ENCODE measurements around the gene DDX41. TPM values are rescaled to one million over a fixed set of nuclear protein-coding genes. Genes with fewer than 3 reads are reported as not detected.

Gene DDX41
- total and polyA plus RNA-seq, 2 donors (not counting 1 experiment from before 2014, with no cell fraction given), result 66.8 to 79.1 TPM

DNA sequence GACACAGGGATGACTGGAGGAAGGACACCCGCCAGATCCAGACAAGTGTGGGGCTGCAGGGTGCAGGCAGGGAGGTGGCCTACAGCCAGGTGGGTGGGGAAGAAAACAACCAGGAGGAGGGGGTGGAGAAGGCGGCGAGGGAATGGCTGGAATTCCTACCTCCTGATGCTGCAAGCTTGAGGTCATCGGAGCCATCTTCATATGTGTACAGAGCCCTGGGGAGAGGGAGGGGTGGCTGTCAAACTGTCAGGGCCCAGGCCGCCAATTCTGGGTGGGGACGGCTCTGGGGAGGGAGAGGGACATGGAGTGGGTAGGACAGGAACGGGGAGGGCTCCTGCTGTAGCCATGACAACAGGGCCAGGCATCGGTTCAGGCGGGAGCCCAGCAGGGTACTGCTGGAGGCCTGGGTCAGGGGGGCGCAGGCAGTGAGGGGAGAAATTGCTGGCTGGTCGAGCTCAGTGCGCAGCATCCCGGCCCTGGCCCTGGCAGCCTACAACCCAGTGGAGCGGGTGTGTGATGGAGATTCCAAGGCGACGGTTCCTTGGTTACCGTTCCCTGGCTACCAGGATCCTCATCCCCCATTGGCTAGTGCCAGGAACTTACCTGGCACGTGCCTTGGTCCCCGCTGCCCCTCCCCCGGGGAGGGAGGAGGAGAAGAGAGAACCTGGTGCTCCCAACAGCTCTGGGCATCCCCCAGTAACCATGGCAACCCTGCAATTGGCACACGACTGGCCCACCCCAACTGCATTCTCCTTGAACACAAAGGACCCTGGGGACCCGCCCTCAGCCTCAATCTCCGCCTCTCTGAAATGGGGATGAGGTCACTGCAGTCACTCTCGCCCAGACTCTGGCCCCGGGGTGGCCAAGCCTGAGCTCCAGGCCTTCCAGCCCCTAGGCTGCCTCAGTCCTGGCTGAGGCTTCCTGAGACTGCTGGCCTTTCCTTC, 47.8 kb downstream of the DDX41 start:
- no peak for TF ChIP-seq EZH2 (IDR thresholded peaks at IDR 0.05; ENCODE audit: low read length, missing control alignments)
- TF ChIP-seq, protein P1, sequence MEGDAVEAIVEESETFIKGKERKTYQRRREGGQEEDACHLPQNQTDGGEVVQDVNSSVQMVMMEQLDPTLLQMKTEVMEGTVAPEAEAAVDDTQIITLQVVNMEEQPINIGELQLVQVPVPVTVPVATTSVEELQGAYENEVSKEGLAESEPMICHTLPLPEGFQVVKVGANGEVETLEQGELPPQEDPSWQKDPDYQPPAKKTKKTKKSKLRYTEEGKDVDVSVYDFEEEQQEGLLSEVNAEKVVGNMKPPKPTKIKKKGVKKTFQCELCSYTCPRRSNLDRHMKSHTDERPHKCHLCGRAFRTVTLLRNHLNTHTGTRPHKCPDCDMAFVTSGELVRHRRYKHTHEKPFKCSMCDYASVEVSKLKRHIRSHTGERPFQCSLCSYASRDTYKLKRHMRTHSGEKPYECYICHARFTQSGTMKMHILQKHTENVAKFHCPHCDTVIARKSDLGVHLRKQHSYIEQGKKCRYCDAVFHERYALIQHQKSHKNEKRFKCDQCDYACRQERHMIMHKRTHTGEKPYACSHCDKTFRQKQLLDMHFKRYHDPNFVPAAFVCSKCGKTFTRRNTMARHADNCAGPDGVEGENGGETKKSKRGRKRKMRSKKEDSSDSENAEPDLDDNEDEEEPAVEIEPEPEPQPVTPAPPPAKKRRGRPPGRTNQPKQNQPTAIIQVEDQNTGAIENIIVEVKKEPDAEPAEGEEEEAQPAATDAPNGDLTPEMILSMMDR (conservative IDR thresholded peaks at IDR 0.05 in 1 of 2, IDR thresholded peaks at IDR 0.05 in 1 of 2; ENCODE audit: low read depth in 1 of 2, low read length in 2 of 2), result no peak
- Histone ChIP-seq H3K9me3 (ENCODE audit: control insufficient read depth, insufficient read depth, low read depth, low read length) (no peaks in the 10 kb centered on the region), H3K27me3 (ENCODE audit: control insufficient read depth, insufficient read depth, low read length) (no peaks in the 10 kb centered on the region), H3K4me2 (ENCODE audit: extremely low read depth, insufficient read depth, low read length) (peak overlapping the region; percentile 25), H3K4me1 (ENCODE audit: control insufficient read depth, extremely low read depth, insufficient read depth, low read length) (peaks cover 32% of the 10 kb centered on the region), H3K79me2 (ENCODE audit: control insufficient read depth, insufficient read depth, low read length) (peaks cover 42% of the 10 kb centered on the region), H3K4me3 (replicated peaks in 1 of 4; ENCODE audit: control extremely low read depth in 1 of 4, insufficient read depth in 1 of 4, low read depth in 3 of 4, low read length in 4 of 4) (no peak overlapping the region), H3K36me3 (ENCODE audit: control insufficient read depth, insufficient read depth, low read length) (peaks cover 38% of the 10 kb centered on the region), H3K27ac (ENCODE audit: insufficient read depth, low read length) (peak overlapping the region; percentile 82), H4K20me1 (ENCODE audit: control insufficient read depth, extremely low read depth, insufficient read depth, low read length) (no peaks in the 10 kb centered on the region), H2AFZ (ENCODE audit: low read length) (no peak overlapping the region), H3K9ac (ENCODE audit: insufficient read depth, low read length) (no peak overlapping the region)
- peak in 1 of 2 donors; percentile 81 for DNase-seq (ENCODE audit: low read depth in 2 of 2)

DNA sequence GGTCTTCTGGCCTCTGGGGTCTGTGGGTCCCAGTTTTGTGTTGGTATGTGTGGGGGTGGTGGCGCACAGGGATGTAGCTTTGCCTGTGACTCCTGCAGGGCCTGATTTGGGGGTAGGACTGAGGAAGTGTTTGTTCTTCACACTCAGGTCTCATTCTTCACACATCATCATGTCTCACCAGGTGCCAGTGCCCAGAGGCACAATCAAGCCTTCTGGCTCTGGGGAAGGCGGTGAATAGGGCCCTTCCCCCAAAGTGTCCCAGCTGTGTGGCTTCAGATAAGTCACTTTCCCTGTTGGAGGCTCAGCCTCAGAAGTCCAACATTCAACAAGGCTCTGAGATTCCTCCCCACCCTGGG, 48.5 kb downstream of the DDX41 start:
- Histone ChIP-seq H3K27ac (ENCODE audit: insufficient read depth, low read length) (no peak overlapping the region), H3K4me3 (replicated peaks in 1 of 4; ENCODE audit: control extremely low read depth in 1 of 4, insufficient read depth in 1 of 4, low read depth in 3 of 4, low read length in 4 of 4) (no peak overlapping the region), H3K4me1 (ENCODE audit: control insufficient read depth, extremely low read depth, insufficient read depth, low read length) (peaks cover 32% of the 10 kb centered on the region), H2AFZ (ENCODE audit: low read length) (no peak overlapping the region), H3K9ac (ENCODE audit: insufficient read depth, low read length) (no peak overlapping the region), H4K20me1 (ENCODE audit: control insufficient read depth, extremely low read depth, insufficient read depth, low read length) (no peaks in the 10 kb centered on the region), H3K79me2 (ENCODE audit: control insufficient read depth, insufficient read depth, low read length) (peaks cover 42% of the 10 kb centered on the region), H3K4me2 (ENCODE audit: extremely low read depth, insufficient read depth, low read length) (no peak overlapping the region), H3K36me3 (ENCODE audit: control insufficient read depth, insufficient read depth, low read length) (peaks cover 38% of the 10 kb centered on the region), H3K9me3 (ENCODE audit: control insufficient read depth, insufficient read depth, low read depth, low read length) (no peaks in the 10 kb centered on the region), H3K27me3 (ENCODE audit: control insufficient read depth, insufficient read depth, low read length) (no peaks in the 10 kb centered on the region)
- DNase-seq (ENCODE audit: low read depth in 2 of 2), result no peak
- TF ChIP-seq EZH2 (IDR thresholded peaks at IDR 0.05; ENCODE audit: low read length, missing control alignments), result no peak
- TF ChIP-seq, protein P1 (conservative IDR thresholded peaks at IDR 0.05 in 1 of 2, IDR thresholded peaks at IDR 0.05 in 1 of 2; ENCODE audit: low read depth in 1 of 2, low read length in 2 of 2), result no peak

DNA sequence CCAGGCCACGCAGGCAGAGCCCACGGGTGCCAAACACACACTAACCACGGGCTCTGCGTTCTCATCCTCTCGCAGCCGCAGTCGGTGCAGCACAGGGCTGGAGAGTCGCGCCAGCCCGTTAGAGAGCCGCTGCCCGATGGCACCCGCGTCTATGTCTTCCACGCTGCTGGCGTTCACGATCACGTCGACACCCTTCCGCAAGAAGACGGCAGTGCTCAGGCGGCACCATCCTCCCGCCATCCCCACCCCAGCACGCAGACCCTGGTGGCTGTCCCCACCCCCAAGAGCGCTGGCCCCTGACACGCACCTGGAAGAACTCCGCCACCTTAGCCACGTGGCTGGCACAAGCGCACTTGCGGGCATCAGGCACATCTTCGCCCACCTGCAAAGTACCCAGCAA, 49.3 kb downstream of the DDX41 start:
- Histone ChIP-seq H3K27me3 (ENCODE audit: control insufficient read depth, insufficient read depth, low read length) (no peaks in the 10 kb centered on the region), H3K79me2 (ENCODE audit: control insufficient read depth, insufficient read depth, low read length) (peaks cover 39% of the 10 kb centered on the region), H3K27ac (ENCODE audit: insufficient read depth, low read length) (no peak overlapping the region), H3K4me3 (replicated peaks in 1 of 4; ENCODE audit: control extremely low read depth in 1 of 4, insufficient read depth in 1 of 4, low read depth in 3 of 4, low read length in 4 of 4) (no peak overlapping the region), H3K36me3 (ENCODE audit: control insufficient read depth, insufficient read depth, low read length) (peaks cover 39% of the 10 kb centered on the region), H4K20me1 (ENCODE audit: control insufficient read depth, extremely low read depth, insufficient read depth, low read length) (no peaks in the 10 kb centered on the region), H3K9ac (ENCODE audit: insufficient read depth, low read length) (no peak overlapping the region), H3K4me2 (ENCODE audit: extremely low read depth, insufficient read depth, low read length) (no peak overlapping the region), H3K9me3 (ENCODE audit: control insufficient read depth, insufficient read depth, low read depth, low read length) (no peaks in the 10 kb centered on the region), H2AFZ (ENCODE audit: low read length) (no peak overlapping the region), H3K4me1 (ENCODE audit: control insufficient read depth, extremely low read depth, insufficient read depth, low read length) (peaks cover 32% of the 10 kb centered on the region)
- no peak for DNase-seq (ENCODE audit: low read depth in 2 of 2)
- TF ChIP-seq EZH2 (IDR thresholded peaks at IDR 0.05; ENCODE audit: low read length, missing control alignments), result no peak
- TF ChIP-seq, protein P1 (conservative IDR thresholded peaks at IDR 0.05 in 1 of 2, IDR thresholded peaks at IDR 0.05 in 1 of 2; ENCODE audit: low read depth in 1 of 2, low read length in 2 of 2), result no peak

All from fibroblast of lung (primary cell).